HG03575 (cell line): ENCODE results near the gene GJB5.

Experiments
- ATAC-seq: cut with Tn5 transposase; IDR thresholded peaks from one replicate; pipeline ENCODE4 v1.9.1; 2021; ENCODE audit not compliant: unreplicated experiment, insufficient number of reproducible peaks, low FRiP score; ENCODE audit errors: extremely low read depth

GJB5 gene

GRCh38 chr1:34742667-34743270, 12.1 kb upstream of the GJB5 start:
- no peak for ATAC-seq

- no peak for ATAC-seq
These were observed 11.1 kb upstream of the GJB5 start for GRCh38 chr1:34743775-34744174.

DNA sequence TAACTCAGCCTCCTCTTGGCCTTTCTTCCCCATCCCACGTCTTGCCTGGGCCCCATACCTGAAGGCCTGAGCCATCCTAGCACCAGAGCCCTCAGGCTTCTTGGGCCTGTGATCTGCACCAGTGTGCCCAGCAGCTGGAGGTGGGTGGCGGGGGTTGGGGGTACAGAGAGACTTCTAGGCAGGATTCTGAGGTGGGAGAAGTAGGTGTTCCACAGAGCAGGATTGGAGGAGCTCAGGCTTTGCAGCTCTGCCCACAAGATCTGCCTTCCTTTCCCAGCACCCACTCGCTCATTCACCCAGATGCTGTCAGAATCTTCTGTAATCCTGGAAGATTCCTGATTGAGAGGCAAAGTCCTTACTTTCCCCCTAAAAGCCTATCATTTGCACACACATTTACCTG, 10.0 kb upstream of the GJB5 start:
- ATAC-seq = no peak

DNA sequence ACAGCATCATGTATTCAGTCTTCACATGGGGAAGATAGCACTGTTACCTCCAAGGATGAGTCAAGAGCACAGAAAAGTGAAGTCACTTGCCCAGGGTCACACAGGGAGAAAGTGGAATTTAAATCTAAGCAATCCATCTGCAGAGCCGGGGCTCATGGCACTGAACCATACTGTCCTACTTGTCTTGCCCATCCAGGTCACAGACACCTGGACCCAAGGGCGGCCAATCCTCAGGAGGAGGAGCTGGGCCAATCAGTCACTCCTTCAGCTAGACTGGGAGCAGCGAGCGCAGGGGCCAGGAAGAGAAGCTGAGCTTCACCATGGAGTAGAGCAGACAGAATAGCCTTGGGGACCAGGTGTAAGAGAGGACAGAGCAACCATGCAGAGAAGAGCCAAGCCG, 9.2 kb upstream of the GJB5 start:
- no peak for ATAC-seq

DNA sequence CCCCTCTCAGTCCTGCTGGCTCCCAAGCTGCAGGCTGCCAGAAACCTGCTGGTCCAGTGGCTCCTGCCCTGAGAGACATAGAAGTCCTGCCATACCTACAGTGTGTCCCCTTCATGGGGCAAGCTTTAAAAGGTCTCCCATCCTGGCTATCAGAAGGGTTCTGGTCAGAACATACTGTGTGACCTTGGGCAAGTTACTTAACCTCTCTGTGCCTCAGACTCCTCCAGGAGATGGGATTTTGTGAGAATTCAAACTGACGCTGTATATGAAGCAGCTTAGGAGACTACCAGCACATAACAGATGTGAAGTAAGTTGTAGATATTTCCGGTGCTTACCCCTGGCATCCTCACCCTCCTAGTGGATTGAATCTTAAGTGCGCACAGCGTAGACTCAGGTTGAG, 8.7 kb upstream of the GJB5 start:
- no peak for ATAC-seq

- no peak for ATAC-seq
These were observed 7.8 kb upstream of the GJB5 start for GRCh38 chr1:34746785-34747637.

GRCh38 chr1:34747638-34747941, 7.3 kb upstream of the GJB5 start:
- no peak for ATAC-seq

GRCh38 chr1:34749992-34750391, 4.9 kb upstream of the GJB5 start:
- no peak for ATAC-seq

GRCh38 chr1:34750610-34751009, 4.2 kb upstream of the GJB5 start:
- no peak for ATAC-seq

GRCh38 chr1:34753163-34753562, 1.7 kb upstream of the GJB5 start:
- ATAC-seq = no peak

GRCh38 chr1:34755961-34756360, 1.1 kb downstream of the GJB5 start:
- no peak for ATAC-seq

GRCh38 chr1:34757386-34757785, 2.5 kb downstream of the GJB5 start:
- ATAC-seq = no peak

DNA sequence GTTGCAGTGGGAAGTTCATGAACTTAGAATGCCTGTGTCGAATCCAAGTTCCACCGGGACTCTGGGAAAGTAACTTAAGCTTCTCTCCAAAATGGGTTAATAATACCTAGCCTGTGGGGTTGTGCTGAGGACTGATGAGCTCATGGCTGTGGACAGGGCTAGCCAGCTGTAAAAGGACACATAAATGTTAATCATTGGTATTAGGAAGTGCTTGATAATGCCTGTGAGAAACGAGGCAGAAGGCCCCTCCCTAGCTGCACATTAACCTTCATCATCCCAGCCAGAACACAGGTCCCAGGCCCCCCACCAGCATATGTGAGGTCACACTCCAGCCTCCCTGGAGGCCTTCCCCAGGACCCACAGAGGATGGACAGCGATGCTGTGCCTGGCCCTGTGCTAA, 3.9 kb downstream of the GJB5 start:
- no peak for ATAC-seq

DNA sequence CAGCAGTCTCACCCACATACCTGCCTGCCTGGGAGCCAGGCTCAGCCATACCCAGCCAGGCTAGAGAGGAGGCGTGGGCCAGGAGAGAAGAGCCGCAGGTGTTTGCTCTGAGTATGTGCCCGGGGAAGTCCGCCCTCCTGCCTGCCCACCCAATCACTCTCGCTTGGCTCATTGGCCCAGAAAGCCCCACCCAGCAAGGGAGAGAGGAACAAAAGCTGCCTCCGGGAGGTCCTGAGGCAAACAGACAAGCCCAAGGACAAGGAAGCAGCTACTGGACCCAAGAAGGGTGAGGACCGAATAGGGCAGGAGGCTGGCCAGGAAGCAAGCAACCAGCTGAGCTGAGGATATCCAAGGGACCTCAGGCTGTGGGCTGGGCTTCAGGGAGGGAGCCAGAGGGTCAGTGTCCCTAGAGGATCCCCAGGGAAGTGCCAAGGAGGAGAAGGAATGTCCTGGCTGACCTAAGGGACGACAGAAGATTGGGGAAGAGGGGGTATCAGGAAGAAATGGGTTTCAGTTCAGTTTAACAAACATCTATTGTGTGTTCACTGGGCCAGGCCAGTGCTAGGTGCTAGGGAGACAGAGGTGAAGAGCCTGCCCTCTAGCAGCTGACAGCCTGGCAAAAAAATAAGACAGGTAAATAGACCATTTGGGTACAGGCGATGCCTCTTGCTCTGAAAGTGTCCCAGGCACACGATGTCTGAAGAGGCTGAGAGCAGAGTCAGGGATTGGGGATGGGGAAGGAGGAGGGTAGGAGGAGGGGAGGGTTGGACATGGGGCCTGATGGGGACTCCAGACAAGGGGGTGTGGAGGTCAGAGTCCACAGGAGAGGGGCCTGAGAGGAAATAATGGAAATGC, 4.9 kb downstream of the GJB5 start, which contains the start of gene GJB4:
Gene GJB4, plus strand, starts transcription at position 238 of the 855 bp plus-strand sequence. CDS start 1,515 bp downstream, outside the sequence.
- ATAC-seq = no peak

- no peak for ATAC-seq
These were observed 6.4 kb downstream of the GJB5 start for GRCh38 chr1:34761176-34761761.

DNA sequence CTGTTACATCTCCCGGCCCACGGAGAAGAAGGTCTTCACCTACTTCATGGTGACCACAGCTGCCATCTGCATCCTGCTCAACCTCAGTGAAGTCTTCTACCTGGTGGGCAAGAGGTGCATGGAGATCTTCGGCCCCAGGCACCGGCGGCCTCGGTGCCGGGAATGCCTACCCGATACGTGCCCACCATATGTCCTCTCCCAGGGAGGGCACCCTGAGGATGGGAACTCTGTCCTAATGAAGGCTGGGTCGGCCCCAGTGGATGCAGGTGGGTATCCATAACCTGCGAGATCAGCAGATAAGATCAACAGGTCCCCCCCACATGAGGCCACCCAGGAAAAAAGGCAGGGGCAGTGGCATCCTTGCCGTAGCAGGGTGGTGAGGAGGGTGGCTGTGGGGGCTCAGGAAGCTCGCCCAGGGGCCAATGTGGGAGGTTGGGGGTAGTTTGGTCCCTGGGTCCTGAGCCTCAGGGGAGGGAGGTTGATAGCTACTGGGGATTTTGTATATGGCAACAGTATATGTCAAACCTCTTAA, 7.0 kb downstream of the GJB5 start:
- ATAC-seq = no peak

GRCh38 chr1:34762474-34763141, 7.8 kb downstream of the GJB5 start:
- no peak for ATAC-seq

DNA sequence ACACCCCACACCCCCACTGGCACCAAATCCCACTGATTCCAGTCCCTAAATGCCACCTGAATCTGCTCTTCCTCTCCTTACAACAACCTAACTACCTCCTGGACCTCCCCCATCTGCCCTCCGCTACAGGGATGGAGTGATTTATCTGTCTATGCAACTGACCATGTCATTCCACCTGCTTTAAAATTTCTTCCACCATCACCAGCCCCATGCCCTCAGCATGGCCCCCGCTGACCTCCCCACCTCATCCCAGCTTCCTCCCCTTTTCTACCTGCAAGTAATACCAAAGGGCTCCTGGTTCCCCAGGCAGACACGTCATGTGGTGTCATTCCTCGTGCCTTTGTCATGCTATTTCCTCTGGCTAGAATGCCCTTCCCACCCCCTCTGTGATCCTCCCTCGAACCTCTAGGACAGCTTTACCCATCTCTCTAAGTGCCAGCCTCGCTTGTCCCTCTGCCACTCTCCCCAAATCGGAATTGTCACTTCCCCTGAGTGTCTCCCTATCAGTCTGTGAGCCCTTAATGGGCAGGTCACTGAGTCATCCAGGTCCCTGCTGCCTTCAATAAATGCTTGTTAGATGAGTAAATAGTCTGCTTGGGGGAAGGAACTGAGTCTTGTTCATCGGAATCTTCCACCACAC, 8.4 kb downstream of the GJB5 start:
- ATAC-seq = no peak
